Hepatocyte (in vitro differentiated cells): ENCODE measurements around the gene FLOT2.
"Not testable (repeated sequence)": the region's sequence is repeated elsewhere in the genome, so short reads cannot be mapped to it uniquely, and the experiment has no call there.

Experiments
- CTCF ChIP-seq: fragments of 200-600 bp; sonication (generic); IDR thresholded peaks from 2 replicates; pipeline ENCODE4 v1.5.1; 2016; ENCODE audit warnings: antibody characterized with exemption, mild to moderate bottlenecking; ENCODE audit not compliant: poor library complexity
- EZH2 ChIP-seq: fragments of 200-600 bp; sonication (generic); IDR thresholded peaks from 2 replicates; pipeline ENCODE4 v1.6.1; 2016; ENCODE audit warnings: antibody characterized with exemption, mild to moderate bottlenecking, borderline replicate concordance

GRCh38 chr17:28846699-28847098, 50.8 kb downstream of the FLOT2 start:
- TF ChIP-seq CTCF, EZH2: not testable (repeated sequence)
